HG03103 (cell line): Measurements from ENCODE around the gene OR6K2.
"Not testable (repeated sequence)": the region's sequence is repeated elsewhere in the genome, so short reads cannot be mapped to it uniquely, and the experiment has no call there.

Source experiments
- ATAC-seq: cut with Tn5 transposase; IDR thresholded peaks from one replicate; pipeline ENCODE4 v1.9.1; 2021; ENCODE audit warnings: low read depth; ENCODE audit not compliant: unreplicated experiment

OR6K2 gene

GRCh38 chr1:158700552-158700951 is at the start of gene OR6K2:
TSS of gene OR6K2 (minus strand) at chr1:158700652. CDS start at chr1:158700652, 0 bp downstream.
- ATAC-seq = no peak

GRCh38 chr1:158735848-158736247 is 35.4 kb upstream of the OR6K2 start:
- ATAC-seq = no peak

- ATAC-seq = no peak
Observed at GRCh38 chr1:158732524-158732923, 32.1 kb upstream of the OR6K2 start.

DNA sequence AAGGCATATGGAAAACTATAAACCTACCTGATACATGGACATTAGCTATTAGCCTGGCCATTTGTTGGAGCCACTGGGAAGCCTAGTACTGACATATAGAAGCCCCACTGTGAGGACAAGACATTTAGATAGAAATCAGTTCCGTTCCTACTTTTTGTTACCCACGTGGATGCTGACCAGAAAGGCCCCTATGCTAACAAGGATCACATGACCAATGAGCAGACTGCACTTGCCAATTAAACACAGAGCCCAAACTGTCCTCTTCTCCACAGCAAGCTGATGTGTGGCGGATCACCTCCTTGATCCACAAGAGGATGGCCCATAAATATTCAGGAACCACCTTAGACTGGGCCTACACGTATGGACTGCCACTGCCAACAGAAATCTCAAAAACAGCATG is 31.3 kb upstream of the OR6K2 start:
- no peak for ATAC-seq

GRCh38 chr1:158730453-158730852 is 30.0 kb upstream of the OR6K2 start:
- ATAC-seq = no peak

DNA sequence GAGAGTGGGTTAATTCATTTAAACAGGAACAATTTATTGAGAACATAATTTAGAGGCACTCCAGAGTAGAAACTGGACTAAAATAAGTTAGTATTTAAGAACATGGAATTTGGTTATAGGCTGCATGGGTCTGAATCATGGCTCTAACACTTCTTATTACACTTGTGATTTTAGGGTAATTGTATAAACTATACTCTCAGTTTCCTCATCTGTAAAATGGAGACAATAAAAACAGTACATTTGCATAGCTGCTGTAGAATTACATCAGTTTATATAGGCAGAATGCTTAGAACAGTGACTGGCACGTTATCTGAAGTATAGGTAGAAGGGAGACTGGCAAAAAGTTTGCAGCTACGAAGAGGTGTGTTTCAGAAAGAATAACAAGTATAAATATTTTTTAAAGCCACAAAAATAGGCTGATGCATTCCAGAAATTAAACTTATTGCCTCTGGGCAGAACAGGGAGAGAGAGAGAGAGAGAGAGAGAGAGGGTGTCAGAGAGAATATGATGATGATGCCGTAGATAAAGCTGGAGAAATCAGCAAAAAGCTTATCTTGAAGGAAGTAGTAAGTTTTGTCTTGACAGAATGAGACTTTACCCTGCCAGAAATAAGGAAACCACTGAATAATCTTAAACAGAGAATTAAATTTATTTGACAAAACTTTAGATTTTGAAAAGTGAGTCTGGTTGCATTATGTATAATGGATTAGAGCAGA is 28.2 kb upstream of the OR6K2 start:
- ATAC-seq = no peak

GRCh38 chr1:158724442-158724841 is 24.0 kb upstream of the OR6K2 start:
- ATAC-seq = no peak

GRCh38 chr1:158720620-158721019 is 20.2 kb upstream of the OR6K2 start, which contains the start of gene OR6K3:
TSS of gene OR6K3 (minus strand) at chr1:158720720. CDS start at chr1:158718115, 2,605 bp downstream.
- ATAC-seq = no peak

- no peak for ATAC-seq
Observed at GRCh38 chr1:158719664-158720063, 19.2 kb upstream of the OR6K2 start.

DNA sequence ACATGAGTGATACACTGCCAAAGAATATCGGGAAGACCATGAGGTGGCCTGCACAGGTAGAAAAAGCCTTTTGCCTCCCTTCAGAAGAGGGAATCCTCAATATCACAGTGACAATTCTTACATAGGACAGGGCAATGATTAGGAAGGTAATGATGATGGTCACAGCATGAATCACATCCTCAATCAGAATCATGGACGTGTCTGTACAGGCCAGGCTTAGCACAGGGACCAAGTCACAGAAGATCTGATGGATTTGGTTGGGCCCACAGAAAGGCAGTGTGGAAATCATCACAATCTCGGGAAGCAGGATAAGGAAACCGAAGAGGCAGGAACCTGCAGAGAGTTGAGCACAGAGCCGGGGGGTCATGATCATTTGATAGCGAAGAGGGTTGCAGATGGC is 16.9 kb upstream of the OR6K2 start:
- no peak for ATAC-seq

DNA sequence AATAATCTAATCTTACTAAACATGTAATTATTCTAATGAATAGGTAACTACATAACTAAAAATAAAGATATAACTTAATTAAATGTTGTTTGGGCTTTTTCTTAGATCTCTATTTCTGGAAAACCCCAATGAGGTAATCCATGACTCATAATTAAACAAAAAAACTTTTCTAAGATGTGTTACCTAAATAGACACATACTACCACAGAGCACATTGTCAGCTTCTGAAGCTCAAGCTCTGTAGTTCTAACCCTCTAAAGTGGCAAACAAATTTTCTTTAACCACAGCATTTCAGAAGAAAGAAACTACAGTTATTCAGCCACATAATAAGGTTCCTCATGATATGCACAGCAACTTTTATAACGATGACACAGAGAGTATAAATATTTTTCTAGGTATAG is 15.9 kb upstream of the OR6K2 start:
- no peak for ATAC-seq

DNA sequence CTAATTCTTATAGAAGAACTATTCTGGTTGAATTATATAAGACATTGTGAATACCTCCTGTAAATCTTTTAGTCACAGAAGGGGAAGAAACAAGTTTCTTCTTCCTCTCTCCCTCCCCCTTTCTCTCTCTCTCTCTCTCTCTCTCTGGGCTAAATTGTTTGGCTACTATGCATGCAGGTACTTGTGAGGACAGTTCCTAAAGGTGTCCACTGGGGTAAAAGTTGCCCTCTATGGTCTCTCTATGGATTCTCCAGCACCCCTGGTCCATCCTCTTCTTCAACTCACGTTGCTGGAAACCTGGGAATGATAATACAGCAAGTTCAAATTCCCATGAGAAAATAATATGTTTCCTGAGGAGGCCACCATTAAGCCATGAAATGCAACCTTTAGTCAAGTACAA is 14.3 kb upstream of the OR6K2 start:
- ATAC-seq = no peak

GRCh38 chr1:158711098-158711497 is 10.6 kb upstream of the OR6K2 start:
- ATAC-seq = no peak

- no peak for ATAC-seq
Observed at GRCh38 chr1:158706096-158706495, 5.6 kb upstream of the OR6K2 start.

DNA sequence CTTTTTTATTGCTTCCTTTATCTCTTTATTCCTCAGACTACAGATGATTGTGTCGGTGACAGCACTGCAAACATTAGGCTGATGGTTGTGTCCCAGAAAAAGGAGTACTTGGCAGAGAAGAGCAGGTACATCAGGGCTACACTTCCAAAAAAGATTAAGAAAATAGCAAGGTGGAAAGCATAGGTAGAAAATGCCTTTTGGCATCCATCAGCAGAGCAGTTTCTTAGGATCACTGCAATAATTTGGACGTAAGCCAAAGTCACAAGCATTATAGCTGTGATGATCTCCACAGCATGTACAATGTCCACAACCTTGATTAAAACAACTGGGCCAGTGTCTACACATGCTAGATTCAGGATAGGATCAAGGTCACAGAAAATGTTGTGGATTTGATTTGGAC is 5.9 kb downstream of the OR6K2 start:
- no peak for ATAC-seq

DNA sequence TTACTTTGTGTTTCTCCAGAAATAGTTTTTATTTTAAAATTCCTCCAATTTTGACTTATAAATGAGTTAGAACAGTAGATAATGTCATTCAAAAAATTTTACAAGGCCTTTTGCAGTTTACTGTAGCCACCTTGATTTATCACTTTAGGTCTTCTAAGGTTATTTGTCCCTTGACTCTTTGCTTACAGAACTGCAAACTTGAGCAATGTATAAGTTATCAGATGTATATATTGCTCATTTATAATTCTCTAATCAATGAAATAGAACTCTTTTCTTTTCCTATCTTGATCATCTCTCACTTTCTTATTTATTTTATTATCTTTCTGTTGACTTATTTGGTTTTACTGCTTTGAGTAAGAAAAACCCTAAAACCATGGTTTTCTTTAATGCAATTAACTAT is 8.1 kb downstream of the OR6K2 start:
- no peak for ATAC-seq

DNA sequence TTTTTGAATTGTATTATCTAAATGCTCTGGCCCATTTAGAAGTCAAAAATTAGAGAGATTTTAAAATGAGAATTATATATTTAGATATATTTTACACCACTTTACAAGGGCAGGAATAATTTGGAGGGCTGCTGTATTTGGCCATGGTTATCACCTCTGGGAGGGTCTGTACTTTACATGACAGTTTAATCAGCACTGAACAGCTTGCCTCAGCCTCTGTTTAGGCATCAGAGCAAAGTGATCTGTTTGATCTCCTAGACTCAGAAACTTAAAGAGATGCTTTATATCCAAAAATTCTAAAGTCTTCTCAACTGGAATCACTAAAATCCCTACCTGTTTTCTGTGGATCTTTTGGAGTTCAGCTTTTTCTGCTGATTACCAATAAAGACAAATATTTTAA is 8.5 kb downstream of the OR6K2 start:
- no peak for ATAC-seq

DNA sequence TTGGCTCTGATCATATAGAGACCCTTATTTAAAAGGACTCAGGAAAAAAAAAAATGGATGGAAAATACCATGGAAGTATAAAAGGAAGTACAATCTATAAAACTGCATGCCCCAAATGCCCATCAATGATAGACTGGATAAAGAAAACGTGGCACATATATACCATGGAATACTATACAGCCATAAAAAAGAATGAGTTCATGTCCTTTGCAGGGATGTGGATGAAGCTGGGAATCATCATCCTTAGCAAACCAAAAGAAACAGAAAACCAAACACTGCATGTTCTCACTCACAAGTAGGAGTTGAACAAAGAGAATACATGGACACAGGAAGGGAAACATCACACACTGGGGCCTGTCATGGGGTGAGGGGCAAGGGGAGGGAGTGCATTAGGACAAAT is 9.3 kb downstream of the OR6K2 start:
- ATAC-seq = not testable (repeated sequence)

GRCh38 chr1:158689875-158690274 is 10.6 kb downstream of the OR6K2 start:
- no peak for ATAC-seq

DNA sequence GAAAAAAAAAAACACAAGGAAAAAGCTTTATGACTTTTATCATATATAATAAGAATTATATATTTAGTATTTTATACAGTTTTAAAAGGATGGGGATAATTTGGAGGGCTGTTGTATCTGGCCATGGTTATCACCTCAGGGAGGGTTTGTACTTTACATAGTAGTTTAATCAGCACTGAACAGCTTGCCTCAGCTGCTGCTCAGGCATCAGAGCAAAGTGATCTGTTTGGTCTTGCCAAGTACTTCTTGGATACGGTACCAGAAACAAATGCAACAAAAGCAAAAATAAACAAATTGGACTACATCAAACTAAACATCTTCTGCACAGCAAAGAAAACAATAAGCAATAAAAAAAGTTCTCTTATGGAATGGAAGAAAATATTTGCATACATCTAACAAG is 11.3 kb downstream of the OR6K2 start:
- ATAC-seq = no peak

DNA sequence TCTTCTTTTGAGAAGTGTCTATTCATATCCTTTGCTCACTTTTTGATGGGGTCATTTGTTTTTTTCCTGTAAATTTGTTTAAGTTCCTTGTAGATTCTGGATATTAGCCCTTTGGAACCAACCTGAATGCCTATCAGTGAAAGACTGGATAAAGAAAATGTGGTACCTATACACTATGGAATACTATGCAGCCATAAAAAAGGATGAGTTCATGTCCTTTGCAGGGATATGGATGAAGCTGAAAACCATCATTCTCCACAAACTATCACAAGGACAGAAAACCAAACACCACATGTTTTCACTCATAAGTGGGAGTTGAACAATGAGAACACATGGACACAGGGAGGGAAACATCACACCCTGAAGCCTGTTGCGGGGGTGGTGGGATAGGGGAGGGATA is 12.1 kb downstream of the OR6K2 start:
- ATAC-seq = not testable (repeated sequence)

GRCh38 chr1:158687037-158687436 is 13.4 kb downstream of the OR6K2 start:
- no peak for ATAC-seq
